OCI-LY7 (cell line): ENCODE data around the gene SLF1. TPM values are rescaled to one million over a fixed set of nuclear protein-coding genes. Genes with fewer than 3 reads are reported as not detected.

Experiments used
- BruUV-seq: library from RNA; stranded (reverse); fragments of 400-500 nt; replicated peaks from 2 replicates; lab custom pipeline; 2021; lab: Mats Ljungman, UMichigan
- CTCF ChIA-PET: fragments of 300-600 bp; sonication (Branson Sonifier 250); formaldehyde crosslinking; loops from one replicate; lab custom pipeline; 2022; ENCODE audit warnings: antibody characterized with exemption; ENCODE audit not compliant: unreplicated experiment; lab: Charles Lee
- POLR2A ChIA-PET: fragments of 300-600 bp; sonication (Branson Sonifier 250); formaldehyde crosslinking; loops from one replicate; lab custom pipeline; 2022; ENCODE audit warnings: antibody characterized with exemption; lab: Charles Lee
- DNase-seq: peaks from one replicate; pipeline ENCODE4 v3.0.0-alpha.2; 2015; ENCODE audit warnings: low spot score
- H2AFZ ChIP-seq: fragments of 200-600 bp; sonication (generic), shearing (Covaris generic); 2 replicates; pipeline ENCODE4 v1.6.1; 2014; ENCODE audit warnings: mild to moderate bottlenecking, antibody characterized with exemption, low read length, moderate library complexity
- H3K27ac ChIP-seq: fragments of 200-600 bp; sonication (generic); 2 replicates; pipeline ENCODE4 v1.5.1; 2014; ENCODE audit warnings: mixed run types, low read depth, mild to moderate bottlenecking, moderate library complexity, low read length, inconsistent platforms; ENCODE audit not compliant: poor library complexity, severe bottlenecking
- H3K36me3 ChIP-seq: fragments of 200-600 bp; sonication (generic); 2 replicates; pipeline ENCODE4 v1.6.1; 2014; ENCODE audit warnings: mild to moderate bottlenecking, antibody characterized with exemption, low read length, moderate library complexity, mixed read lengths; ENCODE audit not compliant: insufficient read depth
- H3K4me1 ChIP-seq: fragments of 200-600 bp; sonication (generic); 2 replicates; pipeline ENCODE4 v1.5.1; 2014; ENCODE audit warnings: mild to moderate bottlenecking, low read length; ENCODE audit not compliant: insufficient read depth, poor library complexity, severe bottlenecking
- H3K4me2 ChIP-seq: fragments of 200-600 bp; sonication (generic); 2 replicates; pipeline ENCODE4 v1.6.1; 2014; ENCODE audit warnings: mild to moderate bottlenecking, low read length
- H3K4me3 ChIP-seq: fragments of 200-600 bp; sonication (generic); 2 replicates; pipeline ENCODE4 v1.5.1; 2014; ENCODE audit warnings: mild to moderate bottlenecking, low read depth, low read length; ENCODE audit not compliant: poor library complexity, severe bottlenecking
- H3K79me2 ChIP-seq: fragments of 200-600 bp; sonication (generic); 2 replicates; pipeline ENCODE4 v1.6.1; 2016; ENCODE audit warnings: low read depth, mild to moderate bottlenecking, low read length, moderate library complexity, mixed read lengths; ENCODE audit not compliant: insufficient read depth
- H3K9me2 ChIP-seq: fragments of 200-600 bp; sonication (generic); 2 replicates; pipeline ENCODE4 v1.6.1; 2016; ENCODE audit warnings: mild to moderate bottlenecking, low read length, mixed read lengths; ENCODE audit not compliant: insufficient read depth
- H3K9me3 ChIP-seq: fragments of 200-600 bp; sonication (generic); 2 replicates; pipeline ENCODE4 v1.6.1; 2014; ENCODE audit warnings: mild to moderate bottlenecking, mixed run types, low read length, mixed read lengths
- H4K20me1 ChIP-seq: fragments of 200-600 bp; sonication (generic); 2 replicates; pipeline ENCODE4 v1.6.1; 2014; ENCODE audit warnings: mild to moderate bottlenecking, antibody characterized with exemption, low read length, moderate library complexity, mixed read lengths; ENCODE audit not compliant: insufficient read depth
- EZH2phosphoT487 ChIP-seq: fragments of 200-600 bp; sonication (generic); IDR thresholded peaks from 2 replicates; pipeline ENCODE4 v1.6.1; 2018; ENCODE audit warnings: low read depth, borderline replicate concordance, mild to moderate bottlenecking, mixed run types, antibody characterized with exemption, low read length, moderate library complexity, mixed read lengths
- intact Hi-C: fragments of 100-400 bp; cut with micrococcal nuclease; formaldehyde crosslinking; loops from one replicate; pipeline ENCODE4 v1.10.0; 2022; ENCODE audit not compliant: unreplicated experiment
- total RNA-seq, 2 experiments: library from RNA; depleted of rRNA in 1 of 2; stranded (reverse); fragments of >200 nt in 1 of 2; shearing (Covaris generic) in 1 of 2; gene quantifications; 2 replicates each; pipeline ENCODE4 v1.2.3, GENCODE V29; 2014 to 2022
- TF ChIP-seq, protein P1 (sequence below): fragments of 200-600 bp; sonication (generic); conservative IDR thresholded peaks from 2 replicates; pipeline ENCODE4 v1.5.1; 2014; ENCODE audit warnings: mild to moderate bottlenecking, antibody characterized with exemption, low read length, moderate library complexity, mixed read lengths

The SLF1 gene
- total RNA-seq, 2 experiments from 2014 or later = 16.0 to 20.9 TPM

DNA sequence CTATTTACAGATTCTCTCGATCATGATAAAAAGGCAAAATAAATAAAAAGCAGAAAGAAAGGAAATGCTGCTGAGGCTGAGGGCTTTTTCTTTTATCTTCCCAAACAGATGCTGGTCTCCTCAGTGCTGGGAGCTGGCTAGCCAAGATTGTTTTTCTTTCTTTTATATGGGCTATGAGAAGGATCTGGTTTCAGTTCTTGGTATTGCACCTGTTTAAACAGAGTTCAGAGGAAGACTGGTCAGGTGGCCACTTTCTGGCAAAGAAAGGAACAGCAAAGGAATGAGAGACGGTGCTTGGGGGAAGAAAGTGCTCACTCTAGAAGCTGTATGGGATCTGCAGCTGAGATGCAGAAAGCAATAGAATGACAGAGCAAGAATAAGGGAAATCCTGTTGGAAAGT, 88.9 kb downstream of the SLF1 start:
- no peak for TF ChIP-seq EZH2phosphoT487
- TF ChIP-seq, protein P1, sequence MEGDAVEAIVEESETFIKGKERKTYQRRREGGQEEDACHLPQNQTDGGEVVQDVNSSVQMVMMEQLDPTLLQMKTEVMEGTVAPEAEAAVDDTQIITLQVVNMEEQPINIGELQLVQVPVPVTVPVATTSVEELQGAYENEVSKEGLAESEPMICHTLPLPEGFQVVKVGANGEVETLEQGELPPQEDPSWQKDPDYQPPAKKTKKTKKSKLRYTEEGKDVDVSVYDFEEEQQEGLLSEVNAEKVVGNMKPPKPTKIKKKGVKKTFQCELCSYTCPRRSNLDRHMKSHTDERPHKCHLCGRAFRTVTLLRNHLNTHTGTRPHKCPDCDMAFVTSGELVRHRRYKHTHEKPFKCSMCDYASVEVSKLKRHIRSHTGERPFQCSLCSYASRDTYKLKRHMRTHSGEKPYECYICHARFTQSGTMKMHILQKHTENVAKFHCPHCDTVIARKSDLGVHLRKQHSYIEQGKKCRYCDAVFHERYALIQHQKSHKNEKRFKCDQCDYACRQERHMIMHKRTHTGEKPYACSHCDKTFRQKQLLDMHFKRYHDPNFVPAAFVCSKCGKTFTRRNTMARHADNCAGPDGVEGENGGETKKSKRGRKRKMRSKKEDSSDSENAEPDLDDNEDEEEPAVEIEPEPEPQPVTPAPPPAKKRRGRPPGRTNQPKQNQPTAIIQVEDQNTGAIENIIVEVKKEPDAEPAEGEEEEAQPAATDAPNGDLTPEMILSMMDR = no peak
- Histone ChIP-seq H3K4me2 (no peak overlapping the region), H3K36me3 (peaks cover 13% of the 10 kb centered on the region), H3K9me2 (no peaks in the 10 kb centered on the region), H3K79me2 (no peaks in the 10 kb centered on the region), H2AFZ (no peak overlapping the region), H3K4me1 (peaks cover 17% of the 10 kb centered on the region), H3K9me3 (no peaks in the 10 kb centered on the region), H4K20me1 (no peaks in the 10 kb centered on the region), H3K27ac (no peak overlapping the region), H3K4me3 (no peak overlapping the region)
- peak; percentile 24 for DNase-seq
- intact Hi-C loops = no loop called here
- POLR2A ChIA-PET = interaction anchor here (0.6 kb wide), 1 partner anchor 98 kb away, joined by 3 read pairs; no protein-coding TSS in a partner anchor
- BruUV-seq = no TSS peak
- CTCF ChIA-PET = no interaction called here

DNA sequence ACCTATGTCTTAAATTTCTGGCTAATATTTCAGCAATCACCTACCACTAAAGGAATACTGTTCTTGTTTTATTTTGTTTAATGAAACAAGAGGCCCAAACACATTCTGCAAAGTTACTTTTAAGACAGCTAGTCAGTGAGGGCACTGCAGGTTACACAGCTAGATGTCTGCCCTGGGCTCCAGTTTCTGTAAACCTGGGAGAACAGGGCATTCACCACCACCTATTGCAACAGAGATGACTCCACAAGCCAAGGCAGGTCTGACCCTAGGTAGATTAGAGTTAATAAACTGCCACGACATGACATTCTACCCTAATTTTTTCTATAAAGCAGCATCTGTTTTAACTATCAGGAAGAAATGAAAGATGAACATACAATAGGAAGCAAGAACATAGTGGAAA, 90.8 kb downstream of the SLF1 start:
- POLR2A ChIA-PET = no interaction called here
- H3K4me2 ChIP-seq = no peak overlapping the region
- CTCF ChIA-PET = no interaction called here
- DNase-seq = no peak
- H4K20me1 ChIP-seq = no peaks in the 10 kb centered on the region
- no peak for TF ChIP-seq EZH2phosphoT487
- TF ChIP-seq, protein P1 = no peak
- H2AFZ ChIP-seq = no peak overlapping the region
- H3K9me2 ChIP-seq = no peaks in the 10 kb centered on the region
- no peaks in the 10 kb centered on the region for H3K79me2 ChIP-seq
- intact Hi-C loops = no loop called here
- no TSS peak for BruUV-seq
- no peak overlapping the region for H3K4me3 ChIP-seq
- H3K4me1 ChIP-seq = peaks cover 8% of the 10 kb centered on the region
- no peaks in the 10 kb centered on the region for H3K9me3 ChIP-seq
- no peak overlapping the region for H3K27ac ChIP-seq
- H3K36me3 ChIP-seq = peaks cover 21% of the 10 kb centered on the region

DNA sequence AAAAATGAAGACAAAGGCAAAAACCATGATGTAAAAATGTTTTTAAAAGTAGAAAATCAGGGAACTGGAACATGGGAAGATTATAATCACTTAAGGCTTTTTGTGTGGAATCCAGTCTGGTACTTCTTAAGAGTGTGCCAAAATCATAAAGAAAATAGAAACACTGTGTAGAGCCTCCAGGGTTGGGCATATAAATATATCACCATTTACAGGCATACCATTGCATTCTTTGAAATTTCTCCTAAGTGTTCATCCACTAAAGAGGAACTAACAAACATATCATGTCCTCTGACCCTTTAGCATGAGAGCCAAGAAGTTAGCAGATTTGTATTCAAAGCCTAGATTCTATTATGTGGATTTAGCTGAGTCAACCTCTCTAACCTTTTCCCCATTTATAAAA, 93.3 kb downstream of the SLF1 start:
- TF ChIP-seq, protein P1 = no peak
- no peak for TF ChIP-seq EZH2phosphoT487
- H3K9me2 ChIP-seq = no peaks in the 10 kb centered on the region
- BruUV-seq = no TSS peak
- no peak overlapping the region for H2AFZ ChIP-seq
- H4K20me1 ChIP-seq = no peaks in the 10 kb centered on the region
- no peak overlapping the region for H3K4me2 ChIP-seq
- no peaks in the 10 kb centered on the region for H3K9me3 ChIP-seq
- intact Hi-C loops = no loop called here
- ChIA-PET POLR2A (interaction anchor here (1.0 kb wide), 1 partner anchor 49 kb away, joined by 3 read pairs; no protein-coding TSS in a partner anchor), CTCF (no interaction called here)
- H3K36me3 ChIP-seq = peaks cover 21% of the 10 kb centered on the region
- H3K27ac ChIP-seq = no peak overlapping the region
- H3K79me2 ChIP-seq = no peaks in the 10 kb centered on the region
- H3K4me1 ChIP-seq = peaks cover 6% of the 10 kb centered on the region
- no peak for DNase-seq
- no peak overlapping the region for H3K4me3 ChIP-seq
